Measurements from ENCODE around the gene HBG2.

HBG2 gene

GRCh38 chr11:5226732-5227310 lies 27.8 kb downstream of the HBG2 start, which contains the start of gene HBB:
TSS of gene HBB (minus strand) at chr11:5227071. CDS start at chr11:5227021, 50 bp downstream.
- no peak for DNase-seq

DNA sequence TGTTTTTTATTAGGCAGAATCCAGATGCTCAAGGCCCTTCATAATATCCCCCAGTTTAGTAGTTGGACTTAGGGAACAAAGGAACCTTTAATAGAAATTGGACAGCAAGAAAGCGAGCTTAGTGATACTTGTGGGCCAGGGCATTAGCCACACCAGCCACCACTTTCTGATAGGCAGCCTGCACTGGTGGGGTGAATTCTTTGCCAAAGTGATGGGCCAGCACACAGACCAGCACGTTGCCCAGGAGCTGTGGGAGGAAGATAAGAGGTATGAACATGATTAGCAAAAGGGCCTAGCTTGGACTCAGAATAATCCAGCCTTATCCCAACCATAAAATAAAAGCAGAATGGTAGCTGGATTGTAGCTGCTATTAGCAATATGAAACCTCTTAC lies 29.1 kb downstream of the HBG2 start:
- no peak for DNase-seq

DNA sequence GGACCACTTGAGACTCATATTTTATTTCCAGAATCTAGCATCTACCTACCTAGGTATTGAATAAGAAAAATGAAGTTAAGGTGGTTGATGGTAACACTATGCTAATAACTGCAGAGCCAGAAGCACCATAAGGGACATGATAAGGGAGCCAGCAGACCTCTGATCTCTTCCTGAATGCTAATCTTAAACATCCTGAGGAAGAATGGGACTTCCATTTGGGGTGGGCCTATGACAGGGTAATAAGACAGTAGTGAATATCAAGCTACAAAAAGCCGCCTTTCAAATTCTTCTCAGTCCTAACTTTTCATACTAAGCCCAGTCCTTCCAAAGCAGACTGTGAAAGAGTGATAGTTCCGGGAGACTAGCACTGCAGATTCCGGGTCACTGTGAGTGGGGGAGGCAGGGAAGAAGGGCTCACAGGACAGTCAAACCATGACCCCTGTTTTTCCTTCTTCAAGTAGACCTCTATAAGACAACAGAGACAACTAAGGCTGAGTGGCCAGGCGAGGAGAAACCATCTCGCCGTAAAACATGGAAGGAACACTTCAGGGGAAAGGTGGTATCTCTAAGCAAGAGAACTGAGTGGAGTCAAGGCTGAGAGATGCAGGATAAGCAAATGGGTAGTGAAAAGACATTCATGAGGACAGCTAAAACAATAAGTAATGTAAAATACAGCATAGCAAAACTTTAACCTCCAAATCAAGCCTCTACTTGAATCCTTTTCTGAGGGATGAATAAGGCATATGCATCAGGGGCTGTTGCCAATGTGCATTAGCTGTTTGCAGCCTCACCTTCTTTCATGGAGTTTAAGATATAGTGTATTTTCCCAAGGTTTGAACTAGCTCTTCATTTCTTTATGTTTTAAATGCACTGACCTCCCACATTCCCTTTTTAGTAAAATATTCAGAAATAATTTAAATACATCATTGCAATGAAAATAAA lies 29.8 kb downstream of the HBG2 start:
- DNase-seq = no peak

- DNase-seq = no peak
Observed at GRCh38 chr11:5223686-5224085, 30.9 kb downstream of the HBG2 start.

DNA sequence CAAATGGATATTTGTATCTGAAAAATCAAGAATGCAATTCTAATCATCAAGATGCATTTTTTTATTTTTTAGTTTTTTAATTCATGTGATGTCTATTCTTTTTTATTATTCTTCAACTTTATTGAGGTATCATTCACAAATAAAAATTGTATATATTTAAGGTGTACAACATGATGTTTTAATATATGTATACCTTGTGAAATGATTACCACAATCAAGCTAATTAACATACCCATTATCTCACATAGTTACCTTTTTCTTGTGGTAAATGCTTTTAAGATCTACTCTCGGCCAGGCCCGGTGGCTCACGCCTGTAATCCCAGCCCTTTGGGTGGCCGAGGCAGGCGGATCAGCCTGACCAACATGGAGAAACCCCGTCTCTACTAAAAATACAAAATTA lies 31.4 kb downstream of the HBG2 start:
- no peak for DNase-seq

DNA sequence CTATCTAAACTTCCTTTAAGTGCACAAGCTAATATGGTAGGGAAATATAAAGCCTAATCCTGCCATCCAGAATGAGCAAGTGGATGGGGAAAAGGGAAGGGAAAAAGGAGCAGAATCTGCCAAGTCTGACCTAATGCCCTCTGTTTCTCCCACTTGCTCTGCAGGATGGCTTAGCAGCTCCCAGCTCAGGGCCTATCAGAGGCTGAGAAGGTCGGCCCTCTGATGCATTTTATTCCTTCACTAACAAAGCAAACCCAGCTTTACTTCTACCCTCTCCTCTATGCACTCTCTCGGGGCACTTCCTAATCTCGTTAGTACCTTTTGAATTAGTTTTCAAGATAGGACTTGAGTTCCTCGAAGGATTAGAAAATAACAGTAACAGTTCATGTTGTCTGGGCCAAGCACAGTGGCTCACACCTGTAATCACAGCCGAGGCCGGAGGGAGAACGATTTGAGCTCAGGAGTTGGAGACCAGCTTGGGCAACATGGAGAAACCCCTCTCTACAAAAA lies 44.1 kb downstream of the HBG2 start:
- DNase-seq = no peak

- DNase-seq = no peak
Observed at GRCh38 chr11:5204787-5205186, 49.8 kb downstream of the HBG2 start.

DNA sequence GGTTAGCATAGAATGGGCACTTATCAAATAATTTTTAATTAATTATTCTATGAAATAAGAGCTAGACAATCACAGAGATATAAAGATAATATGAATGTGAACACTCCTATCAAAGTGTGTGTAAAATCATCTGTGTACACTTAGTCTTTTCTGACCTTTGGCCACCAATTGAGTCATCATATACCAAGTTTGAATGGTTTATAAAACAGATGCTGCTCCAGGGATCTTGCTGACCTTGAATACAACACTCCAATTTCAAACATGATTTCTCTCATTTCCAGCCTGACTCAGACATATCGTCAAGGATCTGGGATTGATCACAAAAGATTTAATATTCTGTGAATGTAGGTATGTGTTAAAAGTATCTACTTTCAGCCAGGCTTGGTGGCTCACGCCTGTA lies 51.2 kb downstream of the HBG2 start:
- DNase-seq = no peak
